A549 (cell line): Measurements from ENCODE around the gene PLAGL2. TPM values are rescaled to one million over a fixed set of nuclear protein-coding genes. Genes with fewer than 3 reads are reported as not detected.

Experiments used
- ATAC-seq, 2 experiments: fragments of 200-7000 bp in 1 of 2; fragments of >200 bp in 1 of 2; cut with Nextera tagmentation in 1 of 2; cut with Tn5 transposase in 1 of 2; 3 replicates each; pipeline versions ENCODE4 v1.8.0 to v1.9.1; 2018 to 2020; ENCODE audit warnings: mild to moderate bottlenecking in 1 of 2, moderate library complexity in 1 of 2
- CTCF ChIA-PET: fragments of 300-600 bp; sonication (Branson Sonifier 250); formaldehyde crosslinking; extraction: SDS; loops from one replicate; lab custom pipeline; 2021; ENCODE audit warnings: antibody characterized with exemption, inconsistent platforms; lab: Yijun Ruan, JAX
- POLR2A ChIA-PET: fragments of 350-600 bp; formaldehyde crosslinking; extraction: SDS; loops from one replicate; lab custom pipeline; 2021; ENCODE audit warnings: antibody characterized with exemption, inconsistent platforms; lab: Yijun Ruan, JAX
- DNase-seq, 2 experiments: peaks; one replicate each; pipeline versions ENCODE4 v3.0.0 to v3.0.0-alpha.2; 2011 to 2016; ENCODE audit warnings: low read depth in 1 of 2, low spot score in 1 of 2
- FAIRE-seq: peaks from 2 replicates; lab custom pipeline; 2011; peaks lifted over from hg19 to GRCh38; lab: Jason Lieb, UNC
- H3K27ac ChIP-seq, 2 experiments: fragments of >200 bp; sonication (Bioruptor Twin); formaldehyde crosslinking; 3 replicates each; pipeline ENCODE4 v1.5.1; 2016 to 2017
- H3K4me1 ChIP-seq: fragments of >200 bp; sonication (Bioruptor Twin); formaldehyde crosslinking; 3 replicates; pipeline ENCODE4 v1.6.1; 2016
- H3K4me2 ChIP-seq: fragments of >200 bp; sonication (Bioruptor Twin); formaldehyde crosslinking; 3 replicates; pipeline ENCODE4 v1.6.1; 2016
- H3K4me3 ChIP-seq: fragments of >200 bp; sonication (Bioruptor Twin); formaldehyde crosslinking; 3 replicates; pipeline ENCODE4 v1.5.1; 2016
- H3K9me3 ChIP-seq: fragments of >200 bp; sonication (Bioruptor Twin); formaldehyde crosslinking; 3 replicates; pipeline ENCODE4 v1.6.1; 2016
- ATOH8 ChIP-seq: fragments of 250-450 bp; sonication (Bioruptor Pico); IDR thresholded peaks from 2 replicates; pipeline ENCODE4 v1.5.0; 2020; ENCODE audit warnings: low read depth, mild to moderate bottlenecking, moderate library complexity
- BCL3 ChIP-seq: fragments of >200 bp; sonication (Bioruptor Twin); formaldehyde crosslinking; IDR thresholded peaks from 3 replicates; pipeline ENCODE4 v1.6.1; 2016
- BHLHE40 ChIP-seq: IDR thresholded peaks from 2 replicates; pipeline ENCODE4 v1.6.1; 2012; ENCODE audit warnings: low read depth, low read length, inconsistent platforms
- CHD4 ChIP-seq: fragments of 200-600 bp; sonication (generic); IDR thresholded peaks from 2 replicates; pipeline ENCODE4 v1.6.1; 2016; ENCODE audit warnings: antibody characterized with exemption, mild to moderate bottlenecking, borderline replicate concordance
- EHMT2 ChIP-seq: fragments of 200-600 bp; sonication (generic); IDR thresholded peaks from 2 replicates; pipeline ENCODE4 v1.6.1; 2016; ENCODE audit warnings: antibody characterized with exemption, low read depth, mild to moderate bottlenecking, moderate library complexity
- EP300 ChIP-seq, 2 experiments: fragments of >200 bp; sonication (Bioruptor Twin); formaldehyde crosslinking; IDR thresholded peaks; 2 replicates in 1 of 2; 3 replicates in 1 of 2; pipeline ENCODE4 v1.6.1; 2016 to 2017
- FOSL2 ChIP-seq, 2 experiments: fragments of 450-650 bp in 1 of 2; fragments of >200 bp in 1 of 2; sonication (Bioruptor Twin) in 1 of 2; formaldehyde crosslinking; IDR thresholded peaks; 2 replicates each; pipeline versions ENCODE4 v1.5.0 to v1.6.1; 2016 to 2020; ENCODE audit warnings: mild to moderate bottlenecking in 1 of 2, moderate library complexity in 1 of 2
- HES2 ChIP-seq: fragments of >200 bp; sonication (Bioruptor Twin); formaldehyde crosslinking; IDR thresholded peaks from 2 replicates; pipeline ENCODE4 v1.6.1; 2016
- MAX ChIP-seq: IDR thresholded peaks from 2 replicates; pipeline ENCODE4 v1.6.1; 2012
- MAZ ChIP-seq: fragments of 150-350 bp; IDR thresholded peaks from 2 replicates; pipeline ENCODE4 v1.6.1; 2014; ENCODE audit warnings: antibody characterized with exemption, low read depth, low read length, borderline replicate concordance
- NPAS2 ChIP-seq: fragments of 250-450 bp; sonication (Bioruptor Pico); IDR thresholded peaks from 2 replicates; pipeline ENCODE4 v1.8.0; 2022; ENCODE audit warnings: mild to moderate bottlenecking, moderate library complexity, borderline replicate concordance
- POLR2A ChIP-seq: IDR thresholded peaks from 2 replicates; pipeline ENCODE4 v1.6.1; 2012; ENCODE audit warnings: mild to moderate bottlenecking, low read length
- POLR2AphosphoS2 ChIP-seq: conservative IDR thresholded peaks from 2 replicates; pipeline ENCODE4 v1.6.1; 2012; ENCODE audit warnings: low read length, improper control_type of control experiment, inconsistent platforms
- RCOR1 ChIP-seq: fragments of 150-350 bp; IDR thresholded peaks from 2 replicates; pipeline ENCODE4 v1.6.1; 2014; ENCODE audit warnings: antibody characterized with exemption, low read length, low read depth
- RNF2 ChIP-seq: fragments of 200-600 bp; sonication (generic); IDR thresholded peaks from 2 replicates; pipeline ENCODE4 v1.6.1; 2016; ENCODE audit warnings: low read depth, mild to moderate bottlenecking, antibody characterized with exemption, moderate library complexity, borderline replicate concordance
- SREBF2 ChIP-seq: fragments of 450-650 bp; IDR thresholded peaks from 2 replicates; pipeline ENCODE4 v1.6.1; 2014; ENCODE audit warnings: mild to moderate bottlenecking, moderate library complexity
- TFCP2L1 ChIP-seq: fragments of 250-450 bp; sonication (Bioruptor Pico); IDR thresholded peaks from 2 replicates; pipeline ENCODE4 v1.5.0; 2021; ENCODE audit warnings: mild to moderate bottlenecking
- ZC3H11A ChIP-seq: fragments of 450-650 bp; IDR thresholded peaks from 2 replicates; pipeline ENCODE4 v1.6.1; 2014; ENCODE audit warnings: antibody characterized with exemption, mild to moderate bottlenecking
- ZFP36 ChIP-seq: fragments of 450-650 bp; IDR thresholded peaks from 2 replicates; pipeline ENCODE4 v1.6.1; 2014; ENCODE audit warnings: borderline replicate concordance; ENCODE audit not compliant: partially characterized antibody
- WGBS: methylation state at CpG from one replicate; pipeline ENCODE4 v1.1.6; 2017; ENCODE audit errors: missing lambda C conversion rate; 5-methylcytosine and 5-hydroxymethylcytosine counted together
- polyA plus RNA-seq, 4 experiments: library from polyadenylated mRNA; depleted of rRNA in 3 of 4; stranded (reverse); fragments of >200 nt; fragmentation: RNase III in 1 of 4; extraction: RNeasy Plus Mini Kit Qiagen cat#74134 plus additional on column Dnase treatment in 1 of 4; gene quantifications; 2 replicates in 3 of 4; 3 replicates in 1 of 4; pipeline ENCODE4 v1.2.3, GENCODE V29; 2011 to 2017

Gene PLAGL2
- polyA plus RNA-seq, 2 of the 4 experiments (the other 2 are of a cell fraction), result 6.1 to 9.0 TPM

GRCh38 chr20:32230707-32231106, 23.2 kb upstream of the PLAGL2 start:
- ATAC-seq, result no peak

GRCh38 chr20:32229251-32229747, 21.8 kb upstream of the PLAGL2 start:
- DNase-seq (no peak), ATAC-seq (no peak), FAIRE-seq (no peak)
- TF ChIP-seq BHLHE40, result no peak
- TF ChIP-seq FOSL2 (IDR thresholded peaks at IDR 0.05), result no peak
- TF ChIP-seq FOSL2 (CRISPR knock-in tag; IDR thresholded peaks at IDR 0.05), result no peak
- no peak for TF ChIP-seq HES2
- H3K27ac ChIP-seq, result no peak overlapping the region
- H3K4me2 ChIP-seq, result no peak overlapping the region
- CTCF ChIA-PET, result interaction anchor here (1.3 to 2.2 kb wide), 2 partner anchors 11 kb away, joined by 3 to 5 read pairs; no protein-coding TSS in a partner anchor
- H3K9me3 ChIP-seq, result no peaks in the 10 kb centered on the region
- POLR2A ChIA-PET, result no interaction called here
- 84% methylated on average over 5 of the region's 5 CpGs for WGBS
- no peak overlapping the region for H3K4me3 ChIP-seq
- no peaks in the 10 kb centered on the region for H3K4me1 ChIP-seq

More at GRCh38 chr20:32230707-32231106, 23.2 kb upstream of the PLAGL2 start:
- Histone ChIP-seq H3K9me3 (no peaks in the 10 kb centered on the region), H3K4me1 (no peaks in the 10 kb centered on the region)
- DNase-seq, result no peak
- CTCF ChIA-PET, result interaction anchor here (1.3 kb wide), 1 partner anchor 10 kb away, joined by 3 read pairs; no protein-coding TSS in a partner anchor
- 96% methylated on average over 13 of the region's 13 CpGs for WGBS
- POLR2A ChIA-PET, result no interaction called here
- no peak for TF ChIP-seq CHD4
- no peak for TF ChIP-seq SREBF2
- no peak for TF ChIP-seq RNF2
- TF ChIP-seq POLR2A, result no peak
- TF ChIP-seq RCOR1, result no peak
- TF ChIP-seq EP300 (IDR thresholded peaks at IDR 0.05), result no peak
- no peak for TF ChIP-seq NPAS2 (CRISPR knock-in tag)
- no peak for TF ChIP-seq ATOH8
- no peak for TF ChIP-seq POLR2AphosphoS2
- TF ChIP-seq ZC3H11A, result no peak
- no peak for TF ChIP-seq TFCP2L1 (CRISPR knock-in tag)
- TF ChIP-seq EHMT2, result no peak
- TF ChIP-seq MAZ, result no peak
- no peak for TF ChIP-seq ZFP36
- no peak for TF ChIP-seq BCL3
- TF ChIP-seq, all 56 proteins: peak for 0
- Histone ChIP-seq H3K27ac (no peak overlapping the region), H3K4me3 (no peak overlapping the region), H3K4me2 (no peak overlapping the region)
- FAIRE-seq, result no peak

- H3K27ac ChIP-seq, result no peak overlapping the region
- no peaks in the 10 kb centered on the region for H3K9me3 ChIP-seq
- ATAC-seq (no peak), DNase-seq (no peak), FAIRE-seq (no peak)
- ChIA-PET CTCF (interaction anchor here (2.2 kb wide), 1 partner anchor 10 kb away, joined by 5 read pairs; no protein-coding TSS in a partner anchor), POLR2A (no interaction called here)
- H3K4me1 ChIP-seq, result no peaks in the 10 kb centered on the region
- no peak for TF ChIP-seq MAX
- TF ChIP-seq RNF2, result no peak
- no peak for TF ChIP-seq RCOR1
- H3K4me3 ChIP-seq, result no peak overlapping the region
- WGBS, result 93% methylated on average over 22 of the region's 22 CpGs
- H3K4me2 ChIP-seq, result no peak overlapping the region
These were observed 20.5 kb upstream of the PLAGL2 start for GRCh38 chr20:32227744-32228688.
